ENCODE results near the gene SYTL2.

The SYTL2 gene

GRCh38 chr11:85795712-85796487, 15.0 kb downstream of the SYTL2 start:
- H3K27ac ChIP-seq (ENCODE audit: low read depth, low read length, poor library complexity, severe bottlenecking): no peak overlapping the region
- H3K27me3 ChIP-seq (ENCODE audit: insufficient read depth, low read length): no peaks in the 10 kb centered on the region
- no peaks in the 10 kb centered on the region for H3K9me3 ChIP-seq (ENCODE audit: low read length)
- H2AFZ ChIP-seq (ENCODE audit: low read length): no peak overlapping the region
- H3F3A ChIP-seq (ENCODE audit: insufficient read depth, low read length): no peaks in the 10 kb centered on the region
- TF ChIP-seq EZH2 (IDR thresholded peaks at IDR 0.05; ENCODE audit: borderline replicate concordance, low read length) (no peak), CTCF (IDR thresholded peaks at IDR 0.05; ENCODE audit: low read length) (no peak)
- no peaks in the 10 kb centered on the region for H3K79me2 ChIP-seq (ENCODE audit: insufficient read depth, low read length)
- H3K36me3 ChIP-seq (ENCODE audit: insufficient read depth, low read length): no peaks in the 10 kb centered on the region
- H3K4me2 ChIP-seq (ENCODE audit: low read length): no peak overlapping the region
- no peak overlapping the region for H3K9ac ChIP-seq (ENCODE audit: low read length)
- no peaks in the 10 kb centered on the region for H3K9me2 ChIP-seq (ENCODE audit: low read depth, low read length)
- H3K4me1 ChIP-seq (ENCODE audit: insufficient read depth, low read length, severe bottlenecking): no peaks in the 10 kb centered on the region
- H4K20me1 ChIP-seq (ENCODE audit: insufficient read depth, low read length): no peaks in the 10 kb centered on the region
- H3K4me3 ChIP-seq (ENCODE audit: low read depth, low read length, poor library complexity, severe bottlenecking): no peak overlapping the region

- no peaks in the 10 kb centered on the region for H3K36me3 ChIP-seq (ENCODE audit: insufficient read depth, low read length)
- H3K4me1 ChIP-seq (ENCODE audit: insufficient read depth, low read length, severe bottlenecking): no peaks in the 10 kb centered on the region
- H2AFZ ChIP-seq (ENCODE audit: low read length): no peak overlapping the region
- H3K9me3 ChIP-seq (ENCODE audit: low read length): no peaks in the 10 kb centered on the region
- TF ChIP-seq CTCF (IDR thresholded peaks at IDR 0.05; ENCODE audit: low read length): no peak
- H3K9me2 ChIP-seq (ENCODE audit: low read depth, low read length): no peaks in the 10 kb centered on the region
- H3K9ac ChIP-seq (ENCODE audit: low read length): no peak overlapping the region
- H3K4me3 ChIP-seq (ENCODE audit: low read depth, low read length, poor library complexity, severe bottlenecking): no peak overlapping the region
- no peaks in the 10 kb centered on the region for H3F3A ChIP-seq (ENCODE audit: insufficient read depth, low read length)
- no peak overlapping the region for H3K4me2 ChIP-seq (ENCODE audit: low read length)
- no peaks in the 10 kb centered on the region for H3K79me2 ChIP-seq (ENCODE audit: insufficient read depth, low read length)
- H4K20me1 ChIP-seq (ENCODE audit: insufficient read depth, low read length): no peaks in the 10 kb centered on the region
- no peaks in the 10 kb centered on the region for H3K27me3 ChIP-seq (ENCODE audit: insufficient read depth, low read length)
- H3K27ac ChIP-seq (ENCODE audit: low read depth, low read length, poor library complexity, severe bottlenecking): no peak overlapping the region
Observed at GRCh38 chr11:85791409-85791990, 19.4 kb downstream of the SYTL2 start.

DNA sequence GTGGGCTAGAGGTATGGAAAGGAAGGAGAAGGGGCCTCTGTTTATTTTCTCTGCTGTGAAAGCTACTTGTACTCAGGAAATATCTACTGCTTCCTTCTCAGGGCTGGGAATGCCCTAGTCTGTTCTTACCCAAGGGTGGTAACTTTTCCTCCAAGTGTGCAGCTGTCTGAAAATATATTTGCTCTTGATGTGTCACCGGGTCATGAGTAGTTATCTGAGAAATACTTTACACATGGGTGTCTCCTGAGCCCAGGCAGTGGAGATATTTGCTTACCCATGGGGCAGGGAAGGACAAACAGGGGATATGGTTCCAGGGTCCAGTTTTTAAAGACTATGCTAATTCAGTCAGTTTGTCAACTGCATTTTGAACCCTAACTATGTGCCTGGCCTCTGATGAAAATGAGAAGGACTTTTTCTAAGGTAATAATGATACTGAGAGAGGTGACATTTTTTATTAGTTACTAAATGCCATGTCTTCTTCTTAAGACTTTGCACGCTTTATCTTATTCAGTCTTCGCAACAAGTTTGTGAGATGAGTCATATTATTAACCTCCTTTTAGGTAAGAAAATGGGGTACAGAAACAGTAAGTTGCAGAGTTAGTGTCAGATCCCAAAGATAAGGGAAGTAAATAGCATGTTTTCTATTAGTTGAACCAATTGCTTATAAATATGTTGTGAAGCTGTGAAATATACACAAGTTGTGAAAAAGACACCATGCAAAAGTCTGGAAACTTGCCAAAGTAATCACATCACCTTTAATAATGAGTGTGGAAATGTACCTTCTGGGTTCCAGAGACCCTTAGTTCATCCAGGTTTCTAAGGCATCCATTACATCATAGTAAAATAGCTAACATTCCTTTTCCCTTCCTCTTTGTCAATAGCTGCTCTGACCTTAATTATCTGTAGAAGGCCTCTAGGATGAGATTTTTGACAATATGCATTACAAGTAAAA, 22.9 kb downstream of the SYTL2 start:
- Histone ChIP-seq H3K9me3 (ENCODE audit: low read length) (no peaks in the 10 kb centered on the region), H3K79me2 (ENCODE audit: insufficient read depth, low read length) (no peaks in the 10 kb centered on the region), H3K9me2 (ENCODE audit: low read depth, low read length) (no peaks in the 10 kb centered on the region), H3K4me2 (ENCODE audit: low read length) (no peak overlapping the region), H3K27ac (ENCODE audit: low read depth, low read length, poor library complexity, severe bottlenecking) (no peak overlapping the region), H3K27me3 (ENCODE audit: insufficient read depth, low read length) (no peaks in the 10 kb centered on the region), H4K20me1 (ENCODE audit: insufficient read depth, low read length) (no peaks in the 10 kb centered on the region), H3F3A (ENCODE audit: insufficient read depth, low read length) (no peaks in the 10 kb centered on the region), H2AFZ (ENCODE audit: low read length) (no peak overlapping the region), H3K9ac (ENCODE audit: low read length) (no peak overlapping the region), H3K36me3 (ENCODE audit: insufficient read depth, low read length) (no peaks in the 10 kb centered on the region), H3K4me3 (ENCODE audit: low read depth, low read length, poor library complexity, severe bottlenecking) (no peak overlapping the region), H3K4me1 (ENCODE audit: insufficient read depth, low read length, severe bottlenecking) (no peaks in the 10 kb centered on the region)
- no peak for TF ChIP-seq EZH2 (IDR thresholded peaks at IDR 0.05; ENCODE audit: borderline replicate concordance, low read length)

Measured in OCI-LY1 (cell line).